IPS DF 4.7 (cell line): Measurements from ENCODE around the gene RBM47.
"Not testable (repeated sequence)": the region's sequence is repeated elsewhere in the genome, so short reads cannot be mapped to it uniquely, and the experiment has no call there.

ENCODE experiments used
- DNase-seq: peaks from one replicate; pipeline ENCODE4 v3.0.0-alpha.2; 2013; ENCODE audit warnings: low spot score; ENCODE audit errors: extremely low read depth

The RBM47 gene

GRCh38 chr4:40629401-40630334, at the start of gene RBM47:
Gene RBM47, minus strand, starts transcription at chr4:40629864. Its CDS starts 190,971 bp downstream, at chr4:40438893.
- no peak for DNase-seq

GRCh38 chr4:40678421-40678820, 48.8 kb upstream of the RBM47 start:
- no peak for DNase-seq

GRCh38 chr4:40675166-40675565, 45.5 kb upstream of the RBM47 start:
- no peak for DNase-seq

- DNase-seq, result peak; percentile 72
Observed at GRCh38 chr4:40672528-40673522, 43.2 kb upstream of the RBM47 start.

- DNase-seq, result no peak
Observed at GRCh38 chr4:40669504-40669903, 39.8 kb upstream of the RBM47 start.

- DNase-seq, result no peak
Observed at GRCh38 chr4:40665842-40666241, 36.2 kb upstream of the RBM47 start.

GRCh38 chr4:40662962-40663604, 33.4 kb upstream of the RBM47 start:
- no peak for DNase-seq

GRCh38 chr4:40661803-40662202, 32.1 kb upstream of the RBM47 start:
- DNase-seq, result no peak

- DNase-seq, result no peak
Observed at GRCh38 chr4:40656201-40656863, 26.7 kb upstream of the RBM47 start.

GRCh38 chr4:40651280-40651679, 21.6 kb upstream of the RBM47 start:
- no peak for DNase-seq

- no peak for DNase-seq
Observed at GRCh38 chr4:40649321-40649720, 19.7 kb upstream of the RBM47 start.

GRCh38 chr4:40648742-40649281, 19.1 kb upstream of the RBM47 start:
- no peak for DNase-seq

GRCh38 chr4:40648131-40648530, 18.5 kb upstream of the RBM47 start:
- DNase-seq, result no peak

GRCh38 chr4:40645586-40645985, 15.9 kb upstream of the RBM47 start:
- no peak for DNase-seq

- no peak for DNase-seq
Observed at GRCh38 chr4:40632080-40632479, 2.4 kb upstream of the RBM47 start.

GRCh38 chr4:40630335-40631021, 814 bp upstream of the RBM47 start:
- DNase-seq, result no peak

GRCh38 chr4:40628888-40629287, 776 bp downstream of the RBM47 start:
- no peak for DNase-seq

- DNase-seq, result not testable (repeated sequence)
Observed at GRCh38 chr4:40628407-40628806, 1.3 kb downstream of the RBM47 start.

GRCh38 chr4:40627540-40627939, 2.1 kb downstream of the RBM47 start:
- DNase-seq, result no peak
